NCI-H526 (cell line): ENCODE data around the gene LYAR.

Experiments used
- DNase-seq, 2 experiments: peaks; one replicate each; lab custom pipeline; 2025; lab: John Stamatoyannopoulos, UW

LYAR gene

GRCh38 chr4:4316150-4316495 is 26.2 kb upstream of the LYAR start:
- DNase-seq: no peak

GRCh38 chr4:4315461-4316149 is 25.7 kb upstream of the LYAR start:
- no peak for DNase-seq

- DNase-seq: no peak
These were observed 21.2 kb upstream of the LYAR start for GRCh38 chr4:4311193-4311592.

- DNase-seq: no peak
These were observed 19.0 kb upstream of the LYAR start for GRCh38 chr4:4308800-4309441.

GRCh38 chr4:4306920-4307319 is 17.0 kb upstream of the LYAR start:
- no peak for DNase-seq

GRCh38 chr4:4302416-4302815 is 12.5 kb upstream of the LYAR start:
- no peak for DNase-seq

- DNase-seq: no peak
These were observed 12.0 kb upstream of the LYAR start for GRCh38 chr4:4302001-4302400.

GRCh38 chr4:4299006-4299405 is 9.1 kb upstream of the LYAR start:
- DNase-seq: no peak

- no peak for DNase-seq
These were observed 6.4 kb upstream of the LYAR start for GRCh38 chr4:4296283-4296846.

- no peak for DNase-seq
These were observed 3.3 kb upstream of the LYAR start for GRCh38 chr4:4293279-4293678.

GRCh38 chr4:4289597-4289940 is 385 bp downstream of the LYAR start:
- DNase-seq: no peak

- no peak for DNase-seq
These were observed 899 bp downstream of the LYAR start for GRCh38 chr4:4289055-4289454.

GRCh38 chr4:4288098-4288497 is 1.9 kb downstream of the LYAR start:
- no peak for DNase-seq

GRCh38 chr4:4284827-4285618 is 4.9 kb downstream of the LYAR start:
- DNase-seq: peak in 1 of 2 experiments; percentile 11

GRCh38 chr4:4281787-4282186 is 8.2 kb downstream of the LYAR start:
- DNase-seq: no peak

- no peak for DNase-seq
These were observed 12.4 kb downstream of the LYAR start for GRCh38 chr4:4277531-4277930.

- no peak for DNase-seq
These were observed 15.7 kb downstream of the LYAR start for GRCh38 chr4:4274226-4274625.

- peak in 1 of 2 experiments; percentile 8 for DNase-seq
These were observed 18.0 kb downstream of the LYAR start for GRCh38 chr4:4271912-4272311.

- no peak for DNase-seq
These were observed 19.4 kb downstream of the LYAR start for GRCh38 chr4:4270529-4270928.

- DNase-seq: no peak
These were observed 20.1 kb downstream of the LYAR start for GRCh38 chr4:4269856-4270255.

GRCh38 chr4:4269331-4269731 is 20.6 kb downstream of the LYAR start:
- no peak for DNase-seq

- DNase-seq: no peak
These were observed 21.2 kb downstream of the LYAR start for GRCh38 chr4:4268776-4269175.

GRCh38 chr4:4267981-4268380 is 22.0 kb downstream of the LYAR start:
- DNase-seq: no peak
